ENCODE results near the gene ARAP2.

Gene ARAP2

DNA sequence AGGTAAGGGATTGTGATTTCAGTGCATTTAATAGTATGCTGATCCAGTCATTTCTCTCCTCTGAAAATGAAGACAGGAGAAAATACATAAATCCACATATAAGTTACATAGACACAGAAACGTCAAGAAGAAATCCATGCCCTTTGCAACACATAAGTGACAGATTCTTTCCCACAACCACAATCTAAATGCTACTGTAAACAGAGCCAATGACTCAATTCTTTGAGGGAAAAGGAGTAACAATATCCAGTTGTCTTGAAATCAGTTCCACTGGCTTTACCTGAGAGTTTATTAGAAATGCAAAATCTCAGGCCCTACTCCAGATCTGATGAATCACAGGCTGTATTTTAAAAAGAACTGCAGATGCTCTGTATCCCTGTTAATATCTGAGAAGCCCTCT is 66.4 kb downstream of the ARAP2 start:
- DNase-seq: no peak

DNA sequence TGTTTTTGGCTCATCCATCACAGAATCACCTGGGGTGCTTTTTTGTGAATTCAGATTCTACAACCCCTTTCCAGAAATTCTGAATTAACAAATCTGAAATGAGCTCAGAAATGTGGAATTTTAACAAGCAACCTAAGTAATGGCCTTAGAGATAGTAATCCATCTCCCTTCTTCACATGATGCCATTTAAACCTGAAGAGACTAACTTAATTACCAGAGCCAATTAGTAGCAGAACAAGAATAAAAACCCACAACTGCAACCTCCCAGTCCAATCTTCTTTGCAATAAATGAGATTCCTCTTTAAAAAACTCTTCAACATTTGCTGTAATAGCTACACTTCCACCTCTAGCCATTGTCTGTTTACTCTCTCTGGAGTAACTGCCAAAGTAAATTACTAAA is 69.7 kb downstream of the ARAP2 start:
- DNase-seq: no peak

DNA sequence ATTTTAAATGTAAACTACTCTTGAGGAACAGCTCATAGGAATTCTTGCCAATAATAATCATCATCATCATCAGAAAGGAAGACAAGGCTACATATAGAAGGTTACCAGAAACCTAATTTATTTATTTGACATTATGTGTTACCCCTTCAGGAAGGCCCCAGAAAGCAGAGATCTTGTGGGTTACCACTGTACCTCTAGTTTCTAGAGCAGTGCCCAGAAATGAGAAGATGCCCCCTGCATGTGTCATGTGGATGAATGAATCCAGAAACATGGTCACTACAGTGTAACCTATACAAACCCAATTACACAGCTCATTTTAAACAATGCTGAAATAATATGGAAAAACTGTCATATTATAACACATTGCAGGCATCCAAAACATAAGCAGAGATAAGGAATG is 70.4 kb downstream of the ARAP2 start:
- no peak for DNase-seq

DNA sequence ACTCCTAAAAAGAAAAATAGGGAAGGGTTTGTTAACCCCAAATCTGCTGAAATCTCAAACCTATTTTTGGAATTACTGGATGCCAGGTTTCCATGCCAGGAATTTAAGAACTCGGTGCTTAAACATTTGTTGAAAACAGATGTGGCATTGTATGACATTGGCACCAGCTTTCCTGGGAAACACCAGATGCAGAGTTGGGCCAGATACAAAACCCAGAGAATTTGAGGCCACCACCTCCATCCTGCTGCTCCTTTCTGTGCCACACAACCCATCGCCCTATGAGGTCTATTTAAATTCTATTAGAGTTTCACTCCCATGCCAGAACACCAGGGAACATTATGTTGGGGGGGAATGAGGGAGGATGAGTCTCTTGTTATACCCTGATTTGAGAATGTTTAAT is 71.7 kb downstream of the ARAP2 start:
- no peak for DNase-seq

DNA sequence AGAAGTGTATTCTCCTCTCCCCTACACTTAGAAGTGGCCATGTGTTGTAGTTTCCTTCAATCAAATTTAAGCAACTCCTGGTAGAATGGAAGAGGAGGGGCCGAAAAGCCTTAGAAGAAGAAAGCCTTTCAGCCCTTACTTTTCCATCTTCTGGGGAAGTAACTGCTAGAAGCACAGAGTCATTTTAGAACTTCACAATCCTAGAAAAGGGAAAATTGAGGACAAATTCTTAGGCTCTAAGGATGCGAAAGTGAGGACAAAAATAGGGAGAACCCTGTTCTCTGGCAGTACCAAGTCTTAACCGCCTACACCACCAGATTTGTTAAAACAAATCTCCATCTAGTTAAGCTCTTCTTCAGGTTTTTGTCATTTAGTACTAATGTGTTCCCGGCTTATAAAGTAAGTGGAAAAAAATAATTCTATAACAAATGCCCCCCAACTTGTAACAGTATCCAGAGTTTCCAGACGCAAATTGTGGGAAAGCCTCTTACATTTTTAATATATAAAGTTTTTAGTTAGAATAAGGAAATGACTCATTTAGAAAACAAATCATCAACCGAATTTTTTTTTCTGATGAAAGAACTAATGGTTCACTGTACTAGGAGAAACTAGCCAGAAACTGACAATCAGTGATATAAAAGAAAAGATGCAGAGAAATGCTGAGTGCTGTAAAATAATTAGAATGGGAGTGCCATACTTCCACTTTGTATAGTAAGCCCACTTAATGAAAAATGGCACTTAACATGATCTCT is 76.0 kb downstream of the ARAP2 start:
- DNase-seq: no peak

DNA sequence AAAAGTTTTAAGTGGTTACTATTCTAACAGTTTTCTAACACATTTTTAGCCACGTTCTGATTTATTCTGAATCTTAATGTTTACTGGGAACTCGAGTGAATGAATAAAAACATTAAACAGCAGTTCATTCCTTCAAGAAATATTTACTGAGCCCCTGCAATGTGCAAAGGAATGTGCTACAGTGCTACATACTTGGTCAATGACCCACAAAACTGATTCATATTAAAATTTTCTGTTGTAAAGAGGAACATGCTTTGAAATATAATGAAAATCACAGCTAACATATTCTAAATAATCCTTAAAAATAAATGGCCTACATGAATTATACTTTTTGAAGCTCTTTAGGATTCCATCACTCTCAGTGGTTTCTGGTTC is 78.7 kb downstream of the ARAP2 start:
- no peak for DNase-seq

DNA sequence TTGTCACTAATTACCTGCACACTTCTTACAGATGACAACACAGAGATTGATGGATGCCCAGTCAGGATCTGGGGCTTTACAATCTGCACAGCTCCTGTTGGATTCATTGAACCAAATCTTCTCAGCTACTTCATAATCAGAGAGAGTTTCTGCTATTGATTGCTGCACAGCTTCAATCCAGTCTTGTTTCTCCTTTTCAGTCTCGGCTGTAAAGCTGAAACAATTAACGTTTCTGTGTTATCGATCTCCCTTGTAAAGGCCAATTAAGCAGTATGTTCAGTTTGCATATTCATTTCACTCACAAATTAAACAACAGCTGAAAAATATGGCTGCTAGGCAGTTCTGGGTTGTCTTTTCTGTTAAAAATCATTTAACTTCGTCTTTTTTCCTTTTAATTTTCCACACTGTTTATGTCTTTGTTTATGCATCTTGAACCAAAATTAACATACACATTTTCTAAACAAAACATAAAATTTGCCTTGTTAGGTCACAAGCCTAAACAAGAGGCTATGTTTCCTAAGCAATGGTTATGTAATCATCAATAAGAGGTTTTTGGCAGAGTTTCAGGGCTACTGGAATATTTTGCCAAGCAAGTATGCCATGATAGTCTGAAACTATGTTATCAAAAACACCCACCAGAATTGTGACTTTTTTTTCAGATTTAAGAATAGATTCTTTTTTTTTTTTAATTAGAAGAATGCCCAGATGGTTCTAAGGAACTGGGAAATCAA is 79.2 kb downstream of the ARAP2 start:
- DNase-seq: peak in 1 of 2 experiments; percentile 8

DNA sequence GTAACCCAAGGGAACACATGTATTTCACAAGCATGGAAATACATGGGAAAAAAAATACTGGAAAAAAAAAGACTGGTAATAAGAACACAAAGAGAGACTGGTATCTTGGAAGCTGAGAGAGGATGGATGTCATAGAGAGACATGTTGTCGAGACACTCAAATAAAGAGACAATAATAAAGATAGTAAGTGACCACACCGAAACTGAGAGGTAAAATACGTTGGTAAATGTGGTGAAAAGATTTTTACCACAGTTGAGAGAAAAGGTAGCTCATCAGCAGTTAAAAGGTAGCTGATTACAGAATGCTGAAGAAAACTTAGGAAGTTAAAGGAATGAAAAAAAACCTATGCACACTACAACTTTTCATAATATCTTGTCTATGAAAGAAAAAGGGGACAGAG is 81.1 kb downstream of the ARAP2 start:
- DNase-seq: no peak

DNA sequence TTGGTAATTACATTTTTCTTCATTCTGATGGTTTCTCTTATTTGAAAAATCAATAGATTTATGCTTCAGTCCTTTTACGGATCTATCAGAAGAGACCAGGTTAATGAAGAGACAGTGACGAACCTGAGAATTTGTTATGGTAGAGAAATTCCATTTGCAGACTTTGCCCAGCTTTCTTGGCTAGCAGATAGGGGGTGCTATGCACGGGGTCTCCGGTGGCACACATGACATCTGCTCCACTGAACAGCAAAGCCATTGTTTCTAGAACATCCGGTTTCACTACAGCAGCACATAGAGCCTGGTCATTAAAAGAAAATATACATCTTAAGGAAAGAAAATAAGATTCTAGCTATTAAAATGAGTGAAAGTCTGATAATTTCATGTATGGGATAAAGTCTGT is 85.1 kb downstream of the ARAP2 start:
- DNase-seq: peak in 1 of 2 experiments; percentile 13

DNA sequence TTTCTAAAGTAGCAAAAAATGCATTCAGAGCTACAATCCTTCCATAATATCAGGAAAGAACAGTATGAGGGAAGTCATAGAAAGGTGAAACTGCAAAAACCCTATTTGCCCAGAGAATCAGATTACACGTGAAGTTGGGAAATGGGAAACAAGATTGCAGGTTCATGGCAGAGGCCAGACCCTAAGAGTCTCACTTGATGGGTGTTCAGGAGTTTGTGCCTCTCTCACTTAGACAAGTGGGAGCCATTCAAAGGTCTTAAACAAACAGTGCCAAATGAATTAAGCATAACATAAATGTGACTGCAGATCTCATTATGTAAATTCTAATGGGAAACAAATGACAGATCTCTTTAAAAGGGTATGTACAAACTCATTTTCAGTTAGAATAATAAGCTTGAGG is 91.6 kb downstream of the ARAP2 start:
- peak in 1 of 2 experiments; percentile 5 for DNase-seq

DNA sequence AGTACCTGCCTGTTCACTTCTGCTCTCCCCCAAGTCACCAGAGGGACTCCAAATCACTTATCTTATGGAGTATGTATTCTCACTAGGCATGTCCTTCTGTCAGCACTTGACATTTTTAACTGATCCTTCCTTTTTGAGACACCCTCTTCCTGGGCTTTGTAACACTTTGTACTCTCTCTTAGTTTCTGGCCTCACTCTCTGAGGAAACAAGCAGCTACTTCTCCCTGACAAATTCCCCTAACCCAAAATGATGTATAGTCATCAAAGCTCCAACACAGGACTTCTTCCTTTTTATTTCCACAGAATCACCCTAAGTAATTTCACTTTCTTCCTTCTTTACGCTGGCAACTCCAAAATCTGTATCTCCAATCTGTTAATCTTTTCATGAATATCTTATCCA is 101.8 kb downstream of the ARAP2 start:
- no peak for DNase-seq

DNA sequence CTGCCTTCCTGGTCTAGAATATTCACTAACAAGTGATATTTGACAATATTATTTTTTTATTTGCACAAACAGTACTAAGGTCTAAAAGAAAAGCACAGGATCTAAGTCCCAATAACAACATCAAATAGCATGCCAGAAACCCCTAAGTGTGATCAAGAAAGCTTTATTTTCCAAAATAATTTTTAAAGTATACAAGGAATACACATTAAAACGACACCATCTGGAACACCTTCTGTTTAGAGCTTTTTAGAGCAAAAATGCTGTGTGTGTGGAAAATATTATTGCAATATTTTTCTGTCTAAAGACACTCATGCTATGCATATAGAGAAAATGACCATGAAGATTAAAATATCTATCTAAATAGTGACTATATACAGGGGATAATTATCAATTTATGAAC is 103.1 kb downstream of the ARAP2 start:
- no peak for DNase-seq

DNA sequence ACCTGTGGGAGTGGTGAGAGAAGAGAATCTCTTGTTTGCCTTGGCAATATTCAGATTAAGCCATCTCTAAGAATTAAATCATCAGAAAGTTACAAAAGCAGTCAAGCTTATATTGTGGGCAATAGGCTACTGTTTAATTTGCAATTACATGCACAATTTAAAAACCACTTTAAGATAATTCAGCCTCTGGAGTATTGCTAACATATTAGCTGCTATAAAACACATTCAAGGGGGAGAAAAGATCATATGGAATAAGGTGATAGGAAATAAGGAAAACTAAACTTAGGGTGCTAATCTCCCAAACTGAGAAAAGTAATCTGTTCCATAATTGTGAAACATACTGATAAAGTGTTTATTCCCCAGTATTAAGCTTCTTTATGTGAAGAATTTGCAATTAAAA is 103.9 kb downstream of the ARAP2 start:
- DNase-seq: no peak

DNA sequence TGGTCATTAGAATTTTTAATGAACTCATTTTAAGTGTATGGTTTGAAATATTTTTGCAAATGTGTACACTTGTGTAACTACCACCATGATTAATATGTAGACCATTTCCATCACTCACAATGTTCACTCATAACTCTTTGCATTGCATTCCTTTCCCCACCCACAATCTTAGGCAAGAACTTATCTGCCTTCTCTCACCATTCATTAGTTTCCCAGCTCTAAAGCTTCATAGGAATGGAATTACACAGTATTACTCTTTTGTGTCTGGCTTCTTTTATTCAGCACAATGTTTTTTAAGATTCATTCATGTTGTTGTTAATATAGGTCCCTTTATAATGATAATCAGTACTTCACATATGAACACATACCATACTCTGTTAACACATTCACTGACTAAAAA is 106.1 kb downstream of the ARAP2 start:
- DNase-seq: no peak

DNA sequence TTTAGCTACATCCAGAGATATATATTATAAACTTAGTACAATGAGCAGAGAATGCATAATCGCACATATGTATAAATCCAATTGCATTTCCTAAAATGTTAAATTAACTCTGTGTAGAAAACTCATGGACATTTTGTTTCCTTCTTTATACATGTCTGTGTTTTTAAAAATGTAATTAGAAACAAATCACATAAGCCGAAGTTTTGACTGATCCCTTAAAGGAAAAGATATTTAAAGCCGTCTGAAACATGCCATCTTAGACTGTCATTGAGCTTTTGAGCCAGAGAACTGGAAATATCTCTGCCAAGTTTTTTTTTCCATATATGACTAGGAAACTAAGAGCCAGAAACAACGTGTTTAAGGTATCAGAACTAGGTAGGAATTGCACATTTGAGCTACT is 107.0 kb downstream of the ARAP2 start:
- DNase-seq: no peak

DNA sequence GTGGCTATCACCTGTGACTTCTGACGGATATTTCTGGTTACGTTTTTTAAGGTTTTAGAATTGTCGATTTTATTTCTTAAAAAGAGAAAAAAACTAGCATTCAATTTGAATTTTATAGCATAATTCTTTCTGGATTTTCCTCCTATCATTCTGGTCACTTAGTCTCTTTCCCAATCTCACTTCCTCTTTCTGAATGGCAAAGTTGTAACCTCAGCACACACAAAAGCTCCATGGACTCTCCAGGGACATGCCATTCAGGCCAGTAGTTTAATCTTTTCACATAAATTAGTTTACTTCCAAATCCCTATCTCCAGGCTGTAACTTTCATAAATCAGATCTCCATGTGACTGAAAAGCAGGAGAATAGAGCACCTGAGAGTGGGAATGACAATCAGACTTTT is 110.7 kb downstream of the ARAP2 start:
- no peak for DNase-seq

DNA sequence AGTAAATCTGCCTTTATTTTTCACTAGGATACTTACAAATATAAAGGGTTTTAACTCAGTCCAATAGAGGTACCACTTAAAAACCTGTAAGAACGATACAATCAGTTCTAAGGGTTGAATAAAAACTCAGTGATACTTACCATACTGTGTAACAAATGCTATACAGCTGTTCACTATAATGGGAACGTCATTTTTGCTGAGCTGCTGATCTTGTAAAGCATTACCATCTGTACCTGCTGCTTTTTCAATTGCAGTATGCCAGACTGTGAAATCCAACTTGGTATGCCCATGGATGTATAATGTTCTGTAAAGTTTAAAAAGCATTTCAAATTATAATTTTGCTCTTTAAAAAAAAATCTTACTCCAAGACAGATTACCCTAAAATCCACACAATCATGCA is 111.2 kb downstream of the ARAP2 start:
- no peak for DNase-seq

DNA sequence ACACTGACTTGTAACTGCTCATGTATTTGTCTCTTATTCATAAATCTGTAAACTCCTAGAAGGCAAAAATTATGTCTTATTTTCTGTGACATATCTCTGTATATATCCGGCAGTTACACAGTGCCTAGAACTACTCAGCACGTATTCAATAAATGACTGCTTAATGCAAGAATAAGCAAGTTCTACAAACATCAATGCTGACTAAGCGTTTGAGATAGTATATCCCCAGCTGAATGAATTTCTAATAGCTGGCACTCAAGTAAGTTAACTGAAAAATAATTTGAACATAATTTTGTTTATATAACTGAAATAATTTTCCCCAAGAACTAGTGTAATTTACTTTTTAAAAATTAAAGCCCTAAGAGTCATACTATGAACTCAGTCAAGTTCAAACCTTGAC is 113.7 kb downstream of the ARAP2 start:
- no peak for DNase-seq

DNA sequence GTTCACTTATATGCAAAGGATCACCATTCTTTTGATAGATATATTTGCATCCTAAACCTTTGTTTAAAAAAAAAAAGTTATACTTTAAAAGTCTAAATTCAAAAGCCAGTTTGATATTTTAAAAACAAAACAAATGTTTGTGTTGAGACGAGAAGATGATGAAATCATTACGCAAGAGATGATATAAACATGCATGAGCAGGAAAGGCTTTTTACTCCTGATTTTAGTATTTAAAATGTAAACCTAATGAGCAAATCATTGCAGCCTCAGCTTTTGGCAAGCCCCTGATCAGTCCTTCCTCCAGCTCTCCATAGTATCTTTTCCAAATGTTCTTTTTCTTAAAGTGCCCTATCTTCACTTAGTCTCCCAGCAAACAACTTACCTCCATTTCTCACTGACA is 115.6 kb downstream of the ARAP2 start:
- DNase-seq: no peak

DNA sequence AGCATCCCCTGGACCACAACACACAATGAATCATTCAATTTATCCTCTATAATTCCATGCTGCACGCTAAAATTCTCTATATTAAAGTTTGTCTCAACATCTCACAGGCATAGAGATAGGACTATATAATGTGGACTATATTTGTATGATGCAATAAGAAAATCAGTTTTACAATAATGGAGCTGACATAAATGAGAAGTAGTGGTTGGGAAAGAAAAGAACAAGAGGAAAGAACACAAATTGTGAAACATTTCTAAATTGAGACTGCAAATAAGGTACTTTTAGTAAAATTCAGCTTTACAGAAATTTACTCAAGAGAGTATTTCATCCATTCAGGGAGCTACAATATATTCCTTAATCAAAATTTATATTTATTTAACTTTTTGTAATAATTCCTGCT is 120.4 kb downstream of the ARAP2 start:
- DNase-seq: no peak

DNA sequence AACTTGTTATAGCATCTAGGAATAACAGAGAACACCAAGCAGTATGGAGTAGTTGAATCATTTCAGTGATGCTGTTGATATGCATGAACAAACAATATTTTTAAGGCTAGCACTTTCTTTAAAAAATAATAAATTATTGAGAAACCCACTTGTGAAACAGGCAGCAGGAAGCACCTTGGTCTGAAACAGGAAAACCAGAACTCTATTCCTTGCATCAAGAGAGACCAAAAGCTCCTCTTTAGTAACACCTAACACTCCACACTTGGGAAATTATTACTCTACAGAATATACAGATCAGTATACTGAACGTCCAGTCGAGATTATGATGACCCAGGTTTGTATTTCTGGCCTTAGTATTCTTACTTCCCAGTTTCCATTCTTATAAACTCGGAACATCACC is 129.0 kb downstream of the ARAP2 start:
- DNase-seq: no peak

DNA sequence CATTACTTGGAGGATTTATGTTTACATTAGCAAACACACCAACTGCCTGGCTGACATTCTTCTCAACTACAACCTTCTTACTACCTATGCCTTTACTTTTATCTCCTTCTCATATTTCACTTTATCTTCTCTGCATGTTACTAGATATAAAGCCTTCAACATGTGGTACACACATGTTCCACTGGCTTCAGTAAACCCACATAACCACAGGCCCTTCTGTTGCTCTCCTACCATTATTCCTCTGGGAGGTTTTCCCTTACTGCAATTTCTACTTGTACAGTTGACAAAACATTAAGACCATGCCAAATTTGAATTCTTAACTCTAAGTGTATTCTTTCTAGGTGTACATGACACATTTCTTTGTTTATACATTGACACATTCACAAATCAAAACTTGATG is 133.1 kb downstream of the ARAP2 start:
- peak in 1 of 2 experiments; percentile 0 for DNase-seq

DNA sequence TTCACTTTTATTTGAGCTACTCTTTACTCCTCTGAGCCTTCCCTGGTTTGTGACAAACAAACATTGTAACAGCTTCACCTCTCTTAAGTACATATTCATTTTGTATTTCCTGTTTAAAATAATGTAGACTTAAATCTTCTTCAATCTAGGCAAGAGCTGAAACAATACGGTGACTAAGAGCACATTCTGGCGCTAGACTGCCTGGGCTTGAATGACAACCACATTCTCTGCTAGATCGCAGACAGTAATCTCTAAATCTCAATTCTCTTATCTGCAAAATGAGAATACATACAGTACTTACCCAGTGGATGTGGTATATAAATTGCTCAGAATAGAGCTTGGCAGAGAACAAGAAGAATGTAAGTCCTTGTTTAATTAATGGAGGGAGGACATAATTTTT is 144.8 kb downstream of the ARAP2 start:
- DNase-seq: no peak

DNA sequence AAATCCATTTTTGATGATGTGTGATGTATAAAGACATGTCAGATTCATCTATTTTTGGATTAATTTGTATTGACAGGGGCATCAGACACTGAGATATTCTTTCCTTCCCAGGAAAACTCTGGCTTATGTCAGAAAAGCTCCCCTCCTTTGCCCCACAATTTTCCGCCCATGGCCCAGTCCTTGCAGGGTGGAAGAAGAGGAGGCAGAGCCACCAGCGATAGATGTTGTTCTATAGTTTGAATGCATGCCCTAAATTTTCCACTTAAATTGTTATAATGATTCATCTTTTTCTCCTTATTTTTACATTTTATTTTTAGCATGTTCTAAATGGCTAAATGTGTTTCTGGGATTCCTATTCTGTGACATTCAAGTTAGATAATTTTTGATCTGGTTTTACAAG is 149.3 kb downstream of the ARAP2 start:
- no peak for DNase-seq

DNA sequence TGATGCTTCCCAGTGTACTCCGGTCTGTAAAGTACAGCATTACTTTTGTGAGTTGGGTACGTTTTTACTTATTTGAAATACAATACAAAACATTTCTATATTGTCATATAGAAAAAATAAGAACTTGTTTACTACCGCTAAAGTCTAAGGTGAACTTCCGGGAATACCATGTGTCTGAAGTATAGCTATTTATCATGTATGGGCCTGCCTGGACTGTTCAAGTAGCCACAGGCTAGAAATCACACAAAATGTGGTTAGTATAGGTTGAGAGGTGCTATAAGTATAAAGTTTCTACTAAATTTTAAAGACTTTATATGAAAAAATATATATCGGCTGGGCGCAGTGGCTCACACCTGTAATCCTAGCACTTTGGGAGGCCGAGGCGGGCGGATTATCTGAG is 152.3 kb downstream of the ARAP2 start:
- DNase-seq: no peak

Data from NCI-H526 (cell line).